ENCODE measurements around the gene PAX7. TPM values are rescaled to one million over a fixed set of nuclear protein-coding genes. Genes with fewer than 3 reads are reported as not detected.
A peak's percentile ranks its signal among the peaks of the same experiment; 100 is the strongest.

PAX7 gene
- total and polyA plus RNA-seq, 4 donors: 0.03 TPM; not detected in 3

DNA sequence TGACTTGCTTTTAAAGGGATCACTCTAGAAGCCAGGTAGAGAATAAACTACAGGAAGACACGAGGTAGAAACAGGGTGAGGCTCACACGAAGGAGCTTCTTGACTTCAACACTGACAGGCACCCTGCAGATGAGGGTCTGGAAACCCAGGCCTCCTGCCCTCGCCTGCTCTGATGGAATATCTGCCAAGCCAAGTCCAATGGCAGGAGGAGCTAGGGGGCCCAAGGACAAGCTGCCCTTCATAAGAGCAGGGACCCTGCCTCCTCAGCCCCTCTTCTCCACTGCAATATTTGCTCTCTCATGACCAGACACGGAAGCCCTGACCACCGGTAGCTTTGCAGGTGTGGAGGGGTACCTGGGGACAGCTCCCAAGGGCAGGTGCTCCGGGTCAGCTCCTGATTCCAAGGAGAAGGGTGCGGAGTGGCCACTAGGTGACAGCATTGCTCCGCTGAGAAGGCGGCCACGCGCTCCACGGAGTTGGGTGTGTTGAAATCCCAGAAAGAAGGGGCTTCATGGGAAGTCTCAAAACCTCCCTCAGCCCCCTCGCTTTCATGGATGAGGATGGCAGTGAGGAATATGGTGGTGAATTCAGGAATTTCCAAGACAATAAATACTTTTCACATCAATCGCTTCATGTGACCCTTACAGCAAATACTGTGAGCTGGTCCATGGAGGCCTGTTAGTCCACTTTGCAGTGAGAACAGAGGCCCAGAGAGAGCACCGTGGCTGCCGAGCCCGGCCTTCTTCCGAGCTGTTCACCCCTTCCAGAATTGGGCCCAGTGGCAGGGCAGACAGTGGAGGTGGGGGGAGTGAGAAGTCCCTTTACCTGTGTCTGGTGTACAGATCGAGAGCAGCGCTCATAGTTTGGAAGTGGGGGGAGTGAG is 33.2 kb upstream of the PAX7 start:
- 19 to 23% methylated on average over 20 of the region's 20 CpGs for WGBS, 2 donors
- Histone ChIP-seq H3K36me3 (ENCODE audit: control insufficient read depth in 4 of 4, insufficient read depth in 4 of 4, low read length in 4 of 4) (no peaks in the 10 kb centered on the region), H3K9ac (ENCODE audit: insufficient read depth in 1 of 2, low read length in 2 of 2) (no peak overlapping the region), H3K4me3 (no peak overlapping the region), H3K27ac (ENCODE audit: low read depth in 1 of 2, low read length in 1 of 2) (no peak overlapping the region), H3K9me3 (ENCODE audit: control insufficient read depth in 4 of 4, insufficient read depth in 3 of 4, low read length in 3 of 4) (no peaks in the 10 kb centered on the region), H3K4me1 (ENCODE audit: control insufficient read depth in 5 of 5, insufficient read depth in 5 of 5, low read length in 5 of 5) (peaks cover 0 to 11% (median 0%) of the 10 kb centered on the region in 5 donors), H3K27me3 (ENCODE audit: control insufficient read depth in 3 of 3, insufficient read depth in 3 of 3, low read length in 2 of 3) (peaks cover 3 to 28% (median 8%) of the 10 kb centered on the region in 3 donors)
- TF ChIP-seq, protein P1, sequence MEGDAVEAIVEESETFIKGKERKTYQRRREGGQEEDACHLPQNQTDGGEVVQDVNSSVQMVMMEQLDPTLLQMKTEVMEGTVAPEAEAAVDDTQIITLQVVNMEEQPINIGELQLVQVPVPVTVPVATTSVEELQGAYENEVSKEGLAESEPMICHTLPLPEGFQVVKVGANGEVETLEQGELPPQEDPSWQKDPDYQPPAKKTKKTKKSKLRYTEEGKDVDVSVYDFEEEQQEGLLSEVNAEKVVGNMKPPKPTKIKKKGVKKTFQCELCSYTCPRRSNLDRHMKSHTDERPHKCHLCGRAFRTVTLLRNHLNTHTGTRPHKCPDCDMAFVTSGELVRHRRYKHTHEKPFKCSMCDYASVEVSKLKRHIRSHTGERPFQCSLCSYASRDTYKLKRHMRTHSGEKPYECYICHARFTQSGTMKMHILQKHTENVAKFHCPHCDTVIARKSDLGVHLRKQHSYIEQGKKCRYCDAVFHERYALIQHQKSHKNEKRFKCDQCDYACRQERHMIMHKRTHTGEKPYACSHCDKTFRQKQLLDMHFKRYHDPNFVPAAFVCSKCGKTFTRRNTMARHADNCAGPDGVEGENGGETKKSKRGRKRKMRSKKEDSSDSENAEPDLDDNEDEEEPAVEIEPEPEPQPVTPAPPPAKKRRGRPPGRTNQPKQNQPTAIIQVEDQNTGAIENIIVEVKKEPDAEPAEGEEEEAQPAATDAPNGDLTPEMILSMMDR (IDR thresholded peaks at IDR 0.05; ENCODE audit: control extremely low read depth, extremely low read depth): peak; percentile 70
- DNase-seq: peak; percentile 55 to 70 (median 68)
- ATAC-seq (ENCODE audit: insufficient read depth, low FRiP score): peak; percentile 72

DNA sequence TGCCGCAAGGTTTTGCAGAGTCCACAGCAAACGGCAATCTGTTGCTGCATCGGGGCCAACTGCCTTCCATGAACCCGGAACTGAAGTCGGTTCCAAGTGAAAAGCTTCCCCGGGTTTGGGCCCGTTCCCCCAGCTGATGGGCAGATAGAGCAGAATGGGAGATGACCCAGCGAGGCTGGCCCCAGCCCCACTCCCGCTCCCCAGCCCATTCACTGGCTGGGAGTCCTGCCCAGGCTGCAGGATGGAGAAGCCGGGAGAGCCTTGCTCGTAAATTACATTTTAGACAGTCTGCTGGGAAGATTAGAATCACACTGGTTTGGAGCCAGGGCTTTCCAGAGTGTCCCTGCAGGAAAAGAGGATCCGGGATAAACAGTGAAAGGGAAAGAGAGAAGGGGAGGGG is 31.6 kb upstream of the PAX7 start:
- Histone ChIP-seq H3K27ac (ENCODE audit: low read depth in 1 of 2, low read length in 1 of 2) (no peak overlapping the region), H3K36me3 (ENCODE audit: control insufficient read depth in 4 of 4, insufficient read depth in 4 of 4, low read length in 4 of 4) (no peaks in the 10 kb centered on the region), H3K27me3 (ENCODE audit: control insufficient read depth in 3 of 3, insufficient read depth in 3 of 3, low read length in 2 of 3) (peaks cover 1 to 19% (median 8%) of the 10 kb centered on the region in 3 donors), H3K4me1 (ENCODE audit: control insufficient read depth in 5 of 5, insufficient read depth in 5 of 5, low read length in 5 of 5) (peaks cover 0 to 11% (median 0%) of the 10 kb centered on the region in 5 donors), H3K9ac (ENCODE audit: insufficient read depth in 1 of 2, low read length in 2 of 2) (no peak overlapping the region), H3K9me3 (ENCODE audit: control insufficient read depth in 4 of 4, insufficient read depth in 3 of 4, low read length in 3 of 4) (no peaks in the 10 kb centered on the region), H3K4me3 (no peak overlapping the region)
- 14 to 20% methylated on average over 12 of the region's 12 CpGs for WGBS, 2 donors
- peak; percentile 42 to 85 (median 63) for DNase-seq
- TF ChIP-seq, protein P1 (IDR thresholded peaks at IDR 0.05; ENCODE audit: control extremely low read depth, extremely low read depth): no peak
- ATAC-seq (ENCODE audit: insufficient read depth, low FRiP score): no peak

DNA sequence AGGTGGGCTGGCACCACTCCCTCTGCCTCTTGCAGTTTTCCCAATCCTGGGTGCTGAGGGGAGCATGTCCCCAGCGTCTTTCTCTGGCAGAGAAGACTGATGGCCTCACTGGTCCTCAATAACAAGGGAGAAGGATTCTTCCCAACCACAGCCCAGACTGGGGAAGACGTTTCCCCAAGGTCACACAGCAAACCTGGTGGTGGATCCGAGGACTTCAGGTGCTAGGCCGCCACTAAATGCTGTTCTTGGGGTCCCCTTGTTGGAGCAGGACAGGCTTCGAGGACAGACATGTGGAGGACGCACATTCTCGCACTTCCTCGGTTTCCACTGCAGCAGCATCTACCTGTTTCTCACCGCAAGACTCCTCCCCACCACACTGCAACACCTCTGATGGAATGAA is 30.9 kb upstream of the PAX7 start:
- Histone ChIP-seq H3K36me3 (ENCODE audit: control insufficient read depth in 4 of 4, insufficient read depth in 4 of 4, low read length in 4 of 4) (no peaks in the 10 kb centered on the region), H3K9me3 (ENCODE audit: control insufficient read depth in 4 of 4, insufficient read depth in 3 of 4, low read length in 3 of 4) (no peaks in the 10 kb centered on the region), H3K4me3 (no peak overlapping the region), H3K27ac (ENCODE audit: low read depth in 1 of 2, low read length in 1 of 2) (no peak overlapping the region), H3K27me3 (ENCODE audit: control insufficient read depth in 3 of 3, insufficient read depth in 3 of 3, low read length in 2 of 3) (peaks cover 2 to 15% (median 3%) of the 10 kb centered on the region in 3 donors), H3K4me1 (ENCODE audit: control insufficient read depth in 5 of 5, insufficient read depth in 5 of 5, low read length in 5 of 5) (peaks cover 0 to 11% (median 0%) of the 10 kb centered on the region in 5 donors), H3K9ac (ENCODE audit: insufficient read depth in 1 of 2, low read length in 2 of 2) (no peak overlapping the region)
- DNase-seq: no peak
- ATAC-seq (ENCODE audit: insufficient read depth, low FRiP score): no peak
- TF ChIP-seq, protein P1 (IDR thresholded peaks at IDR 0.05; ENCODE audit: control extremely low read depth, extremely low read depth): no peak
- WGBS, 2 donors: 73 to 74% methylated on average over 9 of the region's 9 CpGs
